Epithelial cell of proximal tubule (primary cell): ENCODE measurements around the gene LRRC58. TPM values are rescaled to one million over a fixed set of nuclear protein-coding genes. Genes with fewer than 3 reads are reported as not detected.

ENCODE experiments used
- DNase-seq: peaks from one replicate; pipeline ENCODE4 v3.0.0-alpha.2; 2011; ENCODE audit warnings: low read depth
- H3K4me3 ChIP-seq: 2 replicates; pipeline ENCODE4 v1.5.1; 2011; ENCODE audit warnings: low read depth, mild to moderate bottlenecking, low read length
- total RNA-seq: library from RNA; depleted of rRNA; stranded (reverse); fragments of >200 nt; gene quantifications from 2 replicates; pipeline ENCODE4 v1.2.3, GENCODE V29; 2015
- TF ChIP-seq, protein P1 (sequence below): conservative IDR thresholded peaks from 2 replicates; pipeline ENCODE4 v1.5.1; 2012; ENCODE audit warnings: low read depth, mild to moderate bottlenecking, low read length

LRRC58 gene
- total RNA-seq, 1 donor from 2014 or later = 21.0 TPM

DNA sequence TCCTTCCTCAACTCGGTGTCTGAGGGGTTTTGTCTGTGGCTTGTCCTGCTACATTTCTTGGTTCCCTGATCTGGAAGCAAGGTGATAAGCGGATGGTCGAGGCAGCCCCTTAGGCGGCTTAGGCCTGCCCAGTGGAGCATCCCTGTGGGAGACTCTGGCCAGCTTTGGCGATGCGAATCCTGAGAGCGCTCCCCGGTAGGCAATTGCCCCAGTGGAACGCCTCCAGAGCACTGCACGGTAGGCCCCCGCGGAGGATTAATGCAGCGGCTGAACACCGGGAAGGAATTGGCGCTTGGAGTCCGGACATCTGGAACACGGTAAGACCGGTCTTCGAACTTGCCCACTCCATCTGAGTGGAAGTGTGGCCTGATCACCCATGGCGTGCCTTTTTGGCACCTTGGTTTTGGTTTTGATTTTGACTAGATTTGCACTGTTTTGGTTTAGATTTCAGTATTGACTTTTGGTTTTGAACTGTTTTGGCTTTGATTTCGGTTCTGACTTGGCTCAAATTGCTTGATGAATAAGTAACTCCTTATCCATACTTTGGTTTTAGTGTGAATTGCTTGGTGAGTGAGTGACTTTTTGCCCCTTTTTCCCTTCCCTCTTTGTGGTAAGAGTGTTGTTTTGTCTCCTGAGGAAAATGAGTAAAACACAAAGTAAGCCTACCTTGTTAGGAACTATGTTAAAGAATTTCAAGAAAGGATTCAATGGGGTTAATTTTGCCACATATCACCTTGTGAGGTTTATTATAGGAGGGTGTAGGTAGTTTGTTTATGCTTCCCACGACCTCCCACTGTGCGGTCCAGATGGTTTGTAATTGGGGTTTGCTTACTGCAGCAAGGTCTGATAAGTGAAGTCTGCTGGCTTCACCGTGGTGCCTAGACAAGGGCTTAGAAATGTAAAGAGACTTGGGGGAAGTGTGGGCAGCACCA is 37.0 kb downstream of the LRRC58 start:
- TF ChIP-seq, protein P1, sequence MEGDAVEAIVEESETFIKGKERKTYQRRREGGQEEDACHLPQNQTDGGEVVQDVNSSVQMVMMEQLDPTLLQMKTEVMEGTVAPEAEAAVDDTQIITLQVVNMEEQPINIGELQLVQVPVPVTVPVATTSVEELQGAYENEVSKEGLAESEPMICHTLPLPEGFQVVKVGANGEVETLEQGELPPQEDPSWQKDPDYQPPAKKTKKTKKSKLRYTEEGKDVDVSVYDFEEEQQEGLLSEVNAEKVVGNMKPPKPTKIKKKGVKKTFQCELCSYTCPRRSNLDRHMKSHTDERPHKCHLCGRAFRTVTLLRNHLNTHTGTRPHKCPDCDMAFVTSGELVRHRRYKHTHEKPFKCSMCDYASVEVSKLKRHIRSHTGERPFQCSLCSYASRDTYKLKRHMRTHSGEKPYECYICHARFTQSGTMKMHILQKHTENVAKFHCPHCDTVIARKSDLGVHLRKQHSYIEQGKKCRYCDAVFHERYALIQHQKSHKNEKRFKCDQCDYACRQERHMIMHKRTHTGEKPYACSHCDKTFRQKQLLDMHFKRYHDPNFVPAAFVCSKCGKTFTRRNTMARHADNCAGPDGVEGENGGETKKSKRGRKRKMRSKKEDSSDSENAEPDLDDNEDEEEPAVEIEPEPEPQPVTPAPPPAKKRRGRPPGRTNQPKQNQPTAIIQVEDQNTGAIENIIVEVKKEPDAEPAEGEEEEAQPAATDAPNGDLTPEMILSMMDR = no peak
- DNase-seq = no peak
- no peak overlapping the region for H3K4me3 ChIP-seq

DNA sequence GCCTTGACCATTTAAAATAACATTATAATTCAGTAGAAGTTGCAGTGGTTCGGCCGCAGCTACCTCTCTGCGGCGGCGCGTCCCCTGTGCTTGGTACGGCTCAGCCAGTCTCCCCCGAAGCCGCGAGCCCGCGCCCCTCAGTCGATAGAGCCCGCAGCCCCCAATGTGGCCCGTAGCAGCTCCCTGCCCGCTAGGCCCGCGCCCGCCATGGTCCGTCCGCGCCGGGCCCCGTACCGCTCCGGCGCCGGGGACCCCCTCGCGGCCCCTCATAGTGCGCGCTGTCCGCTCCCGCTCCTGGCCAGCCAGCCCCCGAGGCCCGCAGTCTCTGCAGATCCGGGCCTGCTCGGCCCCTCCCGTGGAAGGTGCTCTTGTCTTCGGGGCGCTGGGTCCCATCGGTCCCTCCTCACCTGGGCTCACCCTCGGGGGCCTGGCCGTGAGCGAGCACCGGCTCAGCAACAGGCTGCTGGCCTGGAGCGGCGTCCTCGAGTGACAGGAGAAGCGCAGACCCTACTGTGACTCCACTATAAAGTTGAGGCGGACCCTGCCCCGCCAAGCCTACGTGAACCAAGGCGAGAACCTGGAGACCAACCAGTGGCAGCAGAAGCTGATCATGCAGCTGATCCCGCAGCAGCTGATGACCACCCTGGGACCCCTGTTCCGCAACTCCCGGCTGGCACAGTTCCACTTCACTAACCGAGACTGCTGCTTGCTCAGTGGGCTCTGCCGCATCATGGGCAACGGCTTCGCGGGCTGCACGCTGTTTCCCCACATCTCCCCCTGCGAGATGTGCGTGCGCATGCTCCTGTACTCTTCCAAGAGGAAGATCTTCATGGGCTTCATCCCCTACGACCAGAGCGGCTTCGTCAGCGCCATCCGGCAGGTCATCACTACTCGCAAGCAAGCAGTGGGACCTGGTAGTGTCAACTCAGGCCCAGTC is 42.4 kb downstream of the LRRC58 start:
- no peak overlapping the region for H3K4me3 ChIP-seq
- no peak for DNase-seq
- TF ChIP-seq, protein P1 = no peak

DNA sequence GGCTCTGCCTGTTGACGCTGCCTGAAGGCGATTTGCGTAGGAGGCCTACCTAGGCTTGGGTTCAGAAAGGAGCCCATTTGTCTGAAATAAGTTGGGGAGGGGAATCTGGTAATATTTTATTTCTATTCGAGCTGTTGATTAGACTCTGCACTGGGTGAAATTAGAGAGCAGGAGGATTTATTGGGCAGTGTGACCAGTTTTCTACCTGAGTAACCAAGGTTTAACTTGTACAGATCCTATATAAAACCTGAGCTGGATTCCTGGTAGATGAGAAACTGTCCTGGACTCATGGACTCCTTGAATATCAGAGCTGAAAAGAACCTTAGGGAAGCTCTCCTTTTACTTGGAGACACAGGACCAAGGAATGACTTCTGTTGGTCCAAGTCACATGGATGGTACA is 44.5 kb downstream of the LRRC58 start:
- no peak overlapping the region for H3K4me3 ChIP-seq
- TF ChIP-seq, protein P1 = no peak
- DNase-seq = peak; percentile 15

DNA sequence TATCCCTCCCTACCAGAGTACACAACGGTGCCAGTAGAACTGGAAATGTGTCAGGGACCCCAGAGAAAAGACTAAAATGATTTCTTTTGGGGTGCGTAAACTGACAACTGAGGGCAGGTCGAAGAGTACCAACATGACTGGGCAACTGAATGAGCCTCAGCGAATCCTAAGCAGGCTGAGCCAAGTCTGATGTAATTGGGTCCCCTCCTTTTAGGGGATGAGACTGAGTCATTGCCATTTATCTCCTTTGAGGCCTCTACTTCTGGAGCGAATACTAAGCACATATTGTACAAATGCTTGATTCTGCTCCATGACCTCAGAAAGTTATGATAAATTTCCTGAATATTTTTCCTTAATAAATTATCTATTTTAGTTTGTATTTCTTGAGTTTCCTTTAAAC is 46.8 kb downstream of the LRRC58 start:
- DNase-seq = no peak
- H3K4me3 ChIP-seq = no peak overlapping the region
- TF ChIP-seq, protein P1 = no peak

DNA sequence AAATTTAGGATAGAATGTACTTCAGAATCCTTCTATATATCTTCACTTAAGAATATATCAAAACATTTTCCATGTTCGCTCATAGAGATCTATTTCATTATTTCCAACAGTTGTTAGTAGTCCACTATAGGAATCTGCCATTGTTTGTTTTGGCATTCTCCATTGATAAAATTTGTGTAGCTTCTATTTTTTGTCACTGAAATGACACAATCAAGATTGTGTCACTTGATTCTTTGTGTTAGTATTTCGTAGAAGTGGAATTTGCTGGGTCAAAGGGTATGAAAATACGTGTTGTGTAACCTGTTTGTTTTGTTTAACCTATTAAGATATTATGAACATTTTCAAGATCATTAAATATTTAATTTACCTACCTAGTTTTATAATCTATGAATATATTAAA is 48.2 kb downstream of the LRRC58 start:
- H3K4me3 ChIP-seq = no peak overlapping the region
- TF ChIP-seq, protein P1 = no peak
- no peak for DNase-seq

DNA sequence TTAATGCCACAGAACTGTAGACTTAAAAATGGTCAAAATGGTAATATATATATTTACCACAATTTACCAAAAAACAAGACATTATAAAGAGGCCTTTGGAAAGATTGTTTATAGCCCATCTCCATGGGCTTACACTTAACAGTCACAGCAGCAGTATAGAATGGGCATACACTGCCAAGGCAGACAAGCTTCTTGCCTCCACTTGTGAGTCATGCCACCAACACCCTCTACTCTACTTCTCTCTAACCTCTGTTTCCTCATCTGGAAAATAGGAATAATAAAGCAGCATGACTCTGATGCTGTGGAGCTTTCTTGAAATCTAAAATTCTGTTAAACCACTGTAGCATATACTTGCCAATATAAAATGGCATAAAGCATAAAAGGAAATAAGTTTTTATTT is 49.8 kb downstream of the LRRC58 start:
- H3K4me3 ChIP-seq = no peak overlapping the region
- TF ChIP-seq, protein P1 = no peak
- DNase-seq = no peak
